C4-2B (cell line): ENCODE results near the gene FLNC.

Source experiments
- CTCF ChIP-seq: fragments of 450-650 bp; conservative IDR thresholded peaks from 2 replicates; pipeline ENCODE4 v1.5.1; 2017; ENCODE audit warnings: mild to moderate bottlenecking
- ZFX ChIP-seq: fragments of 450-650 bp; IDR thresholded peaks from 2 replicates; pipeline ENCODE4 v1.6.1; 2017

- TF ChIP-seq CTCF: peak; percentile 73
- no peak for TF ChIP-seq ZFX
These were observed 33.3 kb downstream of the FLNC start for GRCh38 chr7:128863433-128863989.
